ENCODE measurements around the gene C19orf44. TPM values are rescaled to one million over a fixed set of nuclear protein-coding genes. Genes with fewer than 3 reads are reported as not detected.

C19orf44 gene
- total and polyA plus RNA-seq, 2 experiments from 2014 or later: 2.5 to 5.9 TPM

DNA sequence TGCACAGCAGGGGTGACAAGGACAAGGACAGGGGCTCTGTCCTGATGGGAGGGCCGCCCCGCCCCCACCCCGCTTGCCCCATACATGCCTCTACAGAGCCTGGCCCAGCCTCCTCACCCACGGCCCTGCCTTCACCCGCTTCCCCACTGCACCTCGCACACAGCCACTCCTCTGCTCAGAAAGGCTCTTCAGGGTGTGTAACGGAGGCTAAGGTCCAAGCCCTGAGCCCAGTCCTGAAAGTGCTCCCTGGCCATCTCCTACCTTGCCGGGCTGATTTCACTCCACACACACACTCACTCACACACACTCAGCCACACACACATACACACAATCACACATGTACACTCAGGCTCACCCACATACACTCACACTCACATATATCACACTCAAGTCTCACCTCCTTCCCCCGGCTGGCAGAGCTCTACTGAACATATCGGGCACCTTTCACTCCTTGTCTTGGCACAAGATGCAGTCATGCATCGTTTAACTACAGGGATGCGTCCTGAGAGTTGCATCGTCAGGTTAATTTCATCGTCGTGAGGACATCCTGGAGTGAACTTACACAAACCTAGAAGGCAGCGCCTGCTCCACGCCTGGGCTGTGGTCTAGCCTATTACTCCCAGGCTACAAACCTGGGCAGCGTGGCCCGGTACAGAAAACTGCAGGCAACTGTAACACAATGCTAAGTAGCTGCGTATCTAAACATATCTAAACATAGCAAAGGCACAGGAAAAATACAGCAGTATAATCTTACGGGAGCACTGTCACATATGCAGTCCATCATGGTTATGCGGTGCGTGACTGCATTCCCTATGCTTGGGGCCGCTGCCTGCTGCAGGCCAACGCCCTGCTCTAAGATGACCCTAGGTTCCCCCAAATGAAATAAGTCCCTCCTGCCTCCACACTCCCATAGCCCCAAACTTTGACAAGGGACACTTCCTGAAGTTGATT lies 37.5 kb upstream of the C19orf44 start (continued):
- TF ChIP-seq, protein P1, sequence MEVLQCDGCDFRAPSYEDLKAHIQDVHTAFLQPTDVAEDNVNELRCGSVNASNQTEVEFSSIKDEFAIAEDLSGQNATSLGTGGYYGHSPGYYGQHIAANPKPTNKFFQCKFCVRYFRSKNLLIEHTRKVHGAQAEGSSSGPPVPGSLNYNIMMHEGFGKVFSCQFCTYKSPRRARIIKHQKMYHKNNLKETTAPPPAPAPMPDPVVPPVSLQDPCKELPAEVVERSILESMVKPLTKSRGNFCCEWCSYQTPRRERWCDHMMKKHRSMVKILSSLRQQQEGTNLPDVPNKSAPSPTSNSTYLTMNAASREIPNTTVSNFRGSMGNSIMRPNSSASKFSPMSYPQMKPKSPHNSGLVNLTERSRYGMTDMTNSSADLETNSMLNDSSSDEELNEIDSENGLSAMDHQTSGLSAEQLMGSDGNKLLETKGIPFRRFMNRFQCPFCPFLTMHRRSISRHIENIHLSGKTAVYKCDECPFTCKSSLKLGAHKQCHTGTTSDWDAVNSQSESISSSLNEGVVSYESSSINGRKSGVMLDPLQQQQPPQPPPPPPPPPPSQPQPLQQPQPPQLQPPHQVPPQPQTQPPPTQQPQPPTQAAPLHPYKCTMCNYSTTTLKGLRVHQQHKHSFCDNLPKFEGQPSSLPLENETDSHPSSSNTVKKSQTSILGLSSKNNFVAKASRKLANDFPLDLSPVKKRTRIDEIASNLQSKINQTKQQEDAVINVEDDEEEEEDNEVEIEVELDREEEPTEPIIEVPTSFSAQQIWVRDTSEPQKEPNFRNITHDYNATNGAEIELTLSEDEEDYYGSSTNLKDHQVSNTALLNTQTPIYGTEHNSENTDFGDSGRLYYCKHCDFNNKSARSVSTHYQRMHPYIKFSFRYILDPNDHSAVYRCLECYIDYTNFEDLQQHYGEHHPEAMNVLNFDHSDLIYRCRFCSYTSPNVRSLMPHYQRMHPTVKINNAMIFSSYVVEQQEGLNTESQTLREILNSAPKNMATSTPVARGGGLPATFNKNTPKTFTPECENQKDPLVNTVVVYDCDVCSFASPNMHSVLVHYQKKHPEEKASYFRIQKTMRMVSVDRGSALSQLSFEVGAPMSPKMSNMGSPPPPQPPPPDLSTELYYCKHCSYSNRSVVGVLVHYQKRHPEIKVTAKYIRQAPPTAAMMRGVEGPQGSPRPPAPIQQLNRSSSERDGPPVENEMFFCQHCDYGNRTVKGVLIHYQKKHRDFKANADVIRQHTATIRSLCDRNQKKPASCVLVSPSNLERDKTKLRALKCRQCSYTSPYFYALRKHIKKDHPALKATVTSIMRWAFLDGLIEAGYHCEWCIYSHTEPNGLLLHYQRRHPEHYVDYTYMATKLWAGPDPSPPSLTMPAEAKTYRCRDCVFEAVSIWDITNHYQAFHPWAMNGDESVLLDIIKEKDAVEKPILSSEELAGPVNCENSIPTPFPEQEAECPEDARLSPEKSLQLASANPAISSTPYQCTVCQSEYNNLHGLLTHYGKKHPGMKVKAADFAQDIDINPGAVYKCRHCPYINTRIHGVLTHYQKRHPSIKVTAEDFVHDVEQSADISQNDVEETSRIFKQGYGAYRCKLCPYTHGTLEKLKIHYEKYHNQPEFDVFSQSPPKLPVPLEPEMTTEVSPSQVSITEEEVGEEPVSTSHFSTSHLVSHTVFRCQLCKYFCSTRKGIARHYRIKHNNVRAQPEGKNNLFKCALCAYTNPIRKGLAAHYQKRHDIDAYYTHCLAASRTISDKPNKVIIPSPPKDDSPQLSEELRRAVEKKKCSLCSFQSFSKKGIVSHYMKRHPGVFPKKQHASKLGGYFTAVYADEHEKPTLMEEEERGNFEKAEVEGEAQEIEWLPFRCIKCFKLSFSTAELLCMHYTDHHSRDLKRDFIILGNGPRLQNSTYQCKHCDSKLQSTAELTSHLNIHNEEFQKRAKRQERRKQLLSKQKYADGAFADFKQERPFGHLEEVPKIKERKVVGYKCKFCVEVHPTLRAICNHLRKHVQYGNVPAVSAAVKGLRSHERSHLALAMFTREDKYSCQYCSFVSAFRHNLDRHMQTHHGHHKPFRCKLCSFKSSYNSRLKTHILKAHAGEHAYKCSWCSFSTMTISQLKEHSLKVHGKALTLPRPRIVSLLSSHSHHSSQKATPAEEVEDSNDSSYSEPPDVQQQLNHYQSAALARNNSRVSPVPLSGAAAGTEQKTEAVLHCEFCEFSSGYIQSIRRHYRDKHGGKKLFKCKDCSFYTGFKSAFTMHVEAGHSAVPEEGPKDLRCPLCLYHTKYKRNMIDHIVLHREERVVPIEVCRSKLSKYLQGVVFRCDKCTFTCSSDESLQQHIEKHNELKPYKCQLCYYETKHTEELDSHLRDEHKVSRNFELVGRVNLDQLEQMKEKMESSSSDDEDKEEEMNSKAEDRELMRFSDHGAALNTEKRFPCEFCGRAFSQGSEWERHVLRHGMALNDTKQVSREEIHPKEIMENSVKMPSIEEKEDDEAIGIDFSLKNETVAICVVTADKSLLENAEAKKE (CRISPR knock-in tag; IDR thresholded peaks at IDR 0.05): no peak
- no peak for TF ChIP-seq POLR2AphosphoS5 (IDR thresholded peaks at IDR 0.05; ENCODE audit: low read depth)
- no peak for TF ChIP-seq CTCF (conservative IDR thresholded peaks at IDR 0.05; ENCODE audit: low read depth in 2 of 2)
- TF ChIP-seq, protein P2, sequence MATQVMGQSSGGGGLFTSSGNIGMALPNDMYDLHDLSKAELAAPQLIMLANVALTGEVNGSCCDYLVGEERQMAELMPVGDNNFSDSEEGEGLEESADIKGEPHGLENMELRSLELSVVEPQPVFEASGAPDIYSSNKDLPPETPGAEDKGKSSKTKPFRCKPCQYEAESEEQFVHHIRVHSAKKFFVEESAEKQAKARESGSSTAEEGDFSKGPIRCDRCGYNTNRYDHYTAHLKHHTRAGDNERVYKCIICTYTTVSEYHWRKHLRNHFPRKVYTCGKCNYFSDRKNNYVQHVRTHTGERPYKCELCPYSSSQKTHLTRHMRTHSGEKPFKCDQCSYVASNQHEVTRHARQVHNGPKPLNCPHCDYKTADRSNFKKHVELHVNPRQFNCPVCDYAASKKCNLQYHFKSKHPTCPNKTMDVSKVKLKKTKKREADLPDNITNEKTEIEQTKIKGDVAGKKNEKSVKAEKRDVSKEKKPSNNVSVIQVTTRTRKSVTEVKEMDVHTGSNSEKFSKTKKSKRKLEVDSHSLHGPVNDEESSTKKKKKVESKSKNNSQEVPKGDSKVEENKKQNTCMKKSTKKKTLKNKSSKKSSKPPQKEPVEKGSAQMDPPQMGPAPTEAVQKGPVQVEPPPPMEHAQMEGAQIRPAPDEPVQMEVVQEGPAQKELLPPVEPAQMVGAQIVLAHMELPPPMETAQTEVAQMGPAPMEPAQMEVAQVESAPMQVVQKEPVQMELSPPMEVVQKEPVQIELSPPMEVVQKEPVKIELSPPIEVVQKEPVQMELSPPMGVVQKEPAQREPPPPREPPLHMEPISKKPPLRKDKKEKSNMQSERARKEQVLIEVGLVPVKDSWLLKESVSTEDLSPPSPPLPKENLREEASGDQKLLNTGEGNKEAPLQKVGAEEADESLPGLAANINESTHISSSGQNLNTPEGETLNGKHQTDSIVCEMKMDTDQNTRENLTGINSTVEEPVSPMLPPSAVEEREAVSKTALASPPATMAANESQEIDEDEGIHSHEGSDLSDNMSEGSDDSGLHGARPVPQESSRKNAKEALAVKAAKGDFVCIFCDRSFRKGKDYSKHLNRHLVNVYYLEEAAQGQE (IDR thresholded peaks at IDR 0.05; ENCODE audit: unreplicated experiment): no peak
